Activated T-cell treated with anti-CD3 and anti-CD28 coated beads, Interleukin-2, amount 50 U/mL, for 1 hour (primary cell): ENCODE data around the gene REG4.
"Not testable (repeated sequence)": the region's sequence is repeated elsewhere in the genome, so short reads cannot be mapped to it uniquely, and the experiment has no call there.

ENCODE experiments used
- DNase-seq: peaks from one replicate; pipeline ENCODE4 v3.0.0-alpha.2; 2020

Gene REG4

GRCh38 chr1:119811387-119811786 lies at the start of gene REG4:
Gene REG4 (minus strand): TSS chr1:119811460. CDS start chr1:119808769, 2,691 bp downstream.
- DNase-seq: no peak

GRCh38 chr1:119859647-119860046 lies 48.4 kb upstream of the REG4 start:
- DNase-seq: no peak

GRCh38 chr1:119858556-119859214 lies 47.4 kb upstream of the REG4 start:
- DNase-seq: not testable (repeated sequence)

DNA sequence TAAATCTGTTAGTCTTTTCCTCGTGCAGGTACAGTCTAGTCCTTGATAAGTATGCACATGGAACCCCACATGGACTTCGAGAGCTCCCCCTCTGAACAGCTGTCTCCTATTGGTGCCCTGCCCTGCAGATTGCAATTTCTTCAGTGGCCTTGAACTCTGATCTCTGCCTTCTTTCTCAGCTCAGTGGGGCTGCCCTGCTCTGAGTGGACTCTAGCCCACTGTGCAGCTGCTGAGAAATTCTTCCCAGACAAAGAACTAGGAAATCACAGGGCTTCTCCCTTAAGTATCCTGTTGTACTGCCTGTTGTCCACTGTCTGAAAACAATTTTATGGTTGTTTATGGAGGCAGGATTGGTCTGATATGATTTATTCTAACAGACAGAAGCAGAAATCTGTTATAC lies 46.9 kb upstream of the REG4 start:
- no peak for DNase-seq

DNA sequence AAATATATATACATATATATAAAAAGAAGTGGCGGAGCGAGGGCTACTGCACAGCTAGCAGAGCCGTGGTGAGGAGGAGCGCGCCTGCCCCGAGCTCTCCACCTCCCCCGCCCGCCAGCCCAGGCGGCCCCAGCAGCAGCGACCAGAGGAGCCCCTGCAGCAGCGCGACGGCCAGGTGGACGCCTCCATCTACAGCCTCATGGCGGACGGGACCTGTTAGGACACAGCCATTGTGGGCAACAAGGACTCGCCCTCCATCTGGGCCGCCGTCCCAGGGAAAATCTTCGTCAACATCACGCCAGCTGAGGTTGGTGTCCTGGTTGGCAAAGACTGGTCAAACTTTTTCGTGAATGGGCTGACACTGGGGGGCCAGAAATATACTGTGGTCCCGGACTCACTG lies 41.9 kb upstream of the REG4 start:
- no peak for DNase-seq

DNA sequence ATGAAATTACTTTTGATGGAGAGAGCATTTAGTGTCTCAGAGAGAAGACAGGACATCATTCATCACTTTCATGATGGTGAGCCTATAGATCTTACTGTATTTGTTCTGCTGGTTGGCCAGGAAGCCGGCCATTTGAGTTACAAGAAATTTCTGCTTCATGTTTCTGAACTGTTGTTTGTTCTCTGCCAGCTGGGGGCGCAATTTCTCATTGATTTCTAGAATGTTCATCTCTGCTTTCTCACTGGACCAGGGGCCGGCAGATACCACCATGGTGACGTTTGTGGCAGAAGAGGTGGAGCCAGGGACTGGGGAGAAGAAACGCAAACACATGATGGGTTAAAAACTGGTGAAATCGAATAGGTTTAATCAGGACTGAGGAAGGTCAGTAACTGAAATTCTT lies 32.9 kb upstream of the REG4 start:
- DNase-seq: not testable (repeated sequence)

DNA sequence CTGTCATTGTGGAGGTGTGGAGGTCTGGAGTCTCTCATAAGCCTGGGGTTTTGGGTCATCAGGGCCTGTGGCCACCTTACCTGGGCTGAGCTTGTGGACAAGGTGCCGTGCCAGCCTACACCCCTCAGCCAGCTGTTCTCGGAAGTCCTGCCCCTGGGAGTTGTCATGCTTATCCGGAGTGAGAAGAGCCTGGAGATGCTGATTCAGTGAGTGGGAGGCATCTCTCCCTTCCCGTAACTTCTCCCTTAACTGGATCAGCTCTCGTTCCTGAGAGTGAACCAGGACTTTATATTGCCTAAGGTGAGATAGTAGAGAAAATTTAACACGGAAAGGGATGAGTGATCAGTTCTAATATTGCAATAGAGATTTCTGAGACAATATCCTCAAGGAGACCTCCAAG lies 30.0 kb upstream of the REG4 start:
- DNase-seq: no peak

DNA sequence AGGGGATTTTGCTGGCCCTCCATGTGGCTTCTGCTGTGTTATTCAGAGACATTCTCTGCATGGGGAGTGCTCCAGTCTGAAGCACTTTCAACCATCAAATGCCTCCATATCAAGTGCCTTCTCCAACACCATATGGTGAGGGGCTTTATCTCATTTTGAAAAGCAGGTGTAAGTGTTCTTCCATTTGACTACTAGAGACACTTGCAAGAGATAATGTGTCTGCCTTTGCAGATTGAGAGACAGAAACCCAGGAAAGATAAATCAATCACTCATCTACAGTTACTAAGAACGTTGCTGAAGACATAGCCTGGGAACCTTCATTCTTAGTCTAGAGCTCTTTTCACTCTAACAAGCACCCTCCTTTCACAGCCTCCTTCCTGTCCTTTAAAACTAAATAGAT lies 29.5 kb upstream of the REG4 start:
- DNase-seq: no peak

DNA sequence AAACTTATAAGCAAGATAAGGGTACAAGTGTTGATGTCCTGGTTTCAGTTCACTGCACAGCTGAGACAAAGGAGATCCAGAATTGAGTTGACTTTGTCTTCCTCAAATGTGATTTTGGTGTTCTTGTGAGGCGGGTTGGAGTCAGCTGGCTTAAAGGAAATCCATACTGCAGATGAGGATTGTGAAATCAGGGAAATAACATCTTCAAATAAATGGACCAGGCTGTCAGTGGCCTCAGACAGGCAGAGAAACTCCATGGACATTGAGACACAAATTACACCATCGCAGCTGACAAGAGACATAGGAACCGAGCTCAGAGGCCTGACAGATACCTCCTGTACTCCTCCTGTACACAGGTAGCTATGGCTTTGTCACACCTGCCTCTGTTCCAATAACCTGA lies 27.0 kb upstream of the REG4 start:
- no peak for DNase-seq

GRCh38 chr1:119834990-119835389 lies 23.7 kb upstream of the REG4 start:
- DNase-seq: no peak

DNA sequence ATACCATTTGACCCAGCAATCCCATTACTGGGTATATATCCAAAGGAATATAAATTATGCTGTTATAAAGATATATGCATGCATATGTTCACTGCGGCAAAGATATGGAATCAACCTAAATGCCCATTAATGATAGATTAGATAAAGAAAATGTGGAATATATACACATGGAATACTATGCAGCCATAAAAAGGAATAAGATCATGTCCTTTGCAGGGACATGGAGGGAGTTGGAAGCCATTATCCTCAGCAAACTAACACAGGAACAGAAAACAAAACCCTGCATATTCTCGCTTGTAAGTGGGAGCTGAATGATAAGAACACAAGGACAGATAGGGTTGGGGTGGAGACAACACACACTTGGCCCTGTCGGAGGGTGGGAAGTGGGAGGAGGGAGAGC lies 19.8 kb upstream of the REG4 start:
- no peak for DNase-seq

- DNase-seq: no peak
Observed at GRCh38 chr1:119829625-119830024, 18.4 kb upstream of the REG4 start.

- not testable (repeated sequence) for DNase-seq
Observed at GRCh38 chr1:119829006-119829405, 17.7 kb upstream of the REG4 start.

DNA sequence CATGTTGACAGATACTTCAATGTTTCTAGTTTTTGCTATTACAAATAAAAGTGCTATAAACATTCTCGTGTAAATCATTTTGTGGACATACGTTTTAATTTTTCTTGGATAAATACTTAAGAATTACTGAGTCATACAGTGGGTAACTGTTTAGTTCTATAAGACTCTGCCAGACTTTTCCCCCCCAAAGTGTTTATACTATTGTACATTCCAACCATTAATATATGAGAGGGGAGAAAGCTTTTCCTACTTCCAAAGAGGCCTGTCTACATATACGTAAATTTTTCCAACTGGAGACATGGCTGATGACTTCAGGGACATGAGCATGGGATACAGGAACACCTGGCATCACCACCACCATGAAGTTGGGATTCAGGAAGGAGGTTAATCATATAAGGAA lies 17.0 kb upstream of the REG4 start:
- DNase-seq: no peak

DNA sequence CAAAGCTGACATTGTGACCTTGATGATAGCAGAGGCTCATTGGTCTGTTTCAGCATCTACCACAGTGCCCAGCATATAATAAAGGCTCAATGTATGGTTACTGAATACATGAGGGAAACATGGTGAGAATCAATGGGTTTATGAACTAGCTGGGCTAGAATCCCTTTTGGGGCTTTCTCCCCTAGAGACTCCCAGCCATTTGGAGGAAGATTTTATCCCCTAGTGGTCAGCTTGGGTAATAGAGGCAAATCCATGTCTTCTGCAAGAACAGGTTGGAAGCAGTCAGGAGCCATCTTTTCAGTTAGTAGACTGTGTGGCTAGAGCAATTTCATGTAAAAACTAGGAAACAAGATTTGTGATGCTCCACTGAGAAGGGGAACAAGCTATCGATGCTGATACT lies 15.8 kb upstream of the REG4 start:
- DNase-seq: no peak

DNA sequence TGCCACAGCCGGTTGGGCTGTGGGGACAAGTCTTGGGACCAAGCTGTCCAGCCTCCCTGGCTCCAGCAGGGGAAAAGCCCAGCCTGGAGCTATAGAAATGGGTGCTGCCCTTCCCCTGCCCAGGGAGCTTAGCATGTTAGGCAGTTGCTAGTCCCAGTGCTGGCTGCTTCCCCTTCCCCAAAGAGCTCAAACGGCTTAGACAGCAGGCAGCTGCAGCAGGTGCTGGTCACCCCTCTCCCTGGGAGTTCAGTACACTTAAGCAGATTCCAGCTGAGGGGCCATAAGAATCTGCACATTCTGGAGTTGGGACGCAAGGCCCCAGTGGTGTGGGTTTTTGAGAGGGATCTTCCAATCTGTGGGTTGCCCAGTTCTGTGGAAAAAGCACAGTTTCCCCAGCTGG lies 11.1 kb upstream of the REG4 start:
- no peak for DNase-seq

DNA sequence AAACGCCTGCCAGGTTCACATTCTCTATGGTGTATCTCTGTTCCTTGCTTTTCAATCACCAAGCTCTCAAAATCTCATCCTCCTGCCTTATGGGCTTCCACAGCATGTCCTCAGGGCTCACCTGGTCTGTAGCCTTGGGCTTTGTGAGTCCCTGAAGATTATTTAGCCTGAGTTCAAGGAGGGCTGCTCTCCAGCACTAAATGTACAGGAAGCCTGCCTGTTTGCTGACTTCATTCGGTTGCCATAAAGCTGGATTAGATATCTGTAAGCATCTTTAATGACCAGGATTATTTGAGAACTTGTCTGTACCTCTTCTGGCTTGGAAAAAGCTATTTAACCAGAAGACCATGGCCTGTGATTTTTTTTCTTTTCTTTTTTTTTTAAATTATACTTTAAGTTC lies 6.9 kb upstream of the REG4 start:
- no peak for DNase-seq

- DNase-seq: no peak
Observed at GRCh38 chr1:119816407-119816806, 5.1 kb upstream of the REG4 start.

DNA sequence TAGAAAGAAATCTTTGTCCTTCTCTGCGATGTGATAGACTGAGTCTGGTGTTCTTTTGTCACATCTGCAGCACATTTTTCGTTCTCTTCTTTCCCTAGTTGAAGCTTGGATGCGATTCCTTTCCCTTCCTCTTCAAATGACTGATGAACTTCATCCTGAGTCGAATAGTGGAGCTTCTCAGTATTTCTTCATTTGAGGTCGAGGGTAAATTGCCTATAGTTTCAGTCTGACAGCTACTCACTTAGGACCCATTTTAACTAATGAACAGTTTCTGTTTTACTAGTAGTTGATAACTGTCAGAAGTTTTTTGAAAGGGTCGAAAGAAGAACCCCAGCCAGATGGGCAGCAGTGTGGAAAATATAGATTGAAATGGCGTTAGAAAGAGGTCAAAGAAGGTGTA lies 4.7 kb upstream of the REG4 start:
- no peak for DNase-seq

DNA sequence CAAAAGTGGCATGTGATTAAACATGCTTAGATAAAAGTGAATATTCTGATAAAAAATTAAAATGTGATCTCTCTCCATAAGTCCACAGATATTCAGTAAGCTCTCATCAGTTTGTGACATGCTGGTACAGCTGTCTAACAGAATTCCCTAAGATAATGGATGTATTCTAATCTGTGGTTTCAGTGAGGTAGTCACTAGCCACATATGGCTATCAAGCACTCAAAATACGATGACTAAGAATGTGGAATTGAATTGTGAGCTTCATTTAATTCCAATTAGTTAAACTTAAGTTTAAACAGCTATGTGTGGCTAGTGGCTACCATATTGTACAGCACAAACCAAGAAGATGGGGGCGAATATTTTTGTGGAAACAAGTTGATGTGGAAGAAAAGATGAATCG lies 4.1 kb upstream of the REG4 start:
- DNase-seq: no peak

DNA sequence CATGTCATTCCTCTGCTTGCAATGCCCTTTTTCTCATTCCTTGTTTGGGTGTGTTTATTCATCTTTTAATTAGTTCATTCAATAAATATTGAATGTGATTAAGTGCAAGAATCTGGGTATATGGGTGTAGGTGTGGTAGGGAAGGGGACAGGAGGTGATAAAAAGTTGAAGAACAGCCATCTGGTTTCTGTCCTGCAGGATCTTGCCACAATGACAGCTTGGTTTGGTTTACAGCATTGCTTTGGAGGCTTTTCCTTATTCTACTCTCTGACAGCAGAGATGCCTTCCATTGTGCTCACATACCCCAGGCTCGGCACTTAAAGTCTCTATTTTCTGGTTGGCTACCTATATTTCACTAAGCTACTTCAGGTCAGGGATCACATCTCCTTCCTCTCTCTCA lies 3.0 kb upstream of the REG4 start:
- DNase-seq: no peak

- DNase-seq: no peak
Observed at GRCh38 chr1:119811985-119812557, 811 bp upstream of the REG4 start.

DNA sequence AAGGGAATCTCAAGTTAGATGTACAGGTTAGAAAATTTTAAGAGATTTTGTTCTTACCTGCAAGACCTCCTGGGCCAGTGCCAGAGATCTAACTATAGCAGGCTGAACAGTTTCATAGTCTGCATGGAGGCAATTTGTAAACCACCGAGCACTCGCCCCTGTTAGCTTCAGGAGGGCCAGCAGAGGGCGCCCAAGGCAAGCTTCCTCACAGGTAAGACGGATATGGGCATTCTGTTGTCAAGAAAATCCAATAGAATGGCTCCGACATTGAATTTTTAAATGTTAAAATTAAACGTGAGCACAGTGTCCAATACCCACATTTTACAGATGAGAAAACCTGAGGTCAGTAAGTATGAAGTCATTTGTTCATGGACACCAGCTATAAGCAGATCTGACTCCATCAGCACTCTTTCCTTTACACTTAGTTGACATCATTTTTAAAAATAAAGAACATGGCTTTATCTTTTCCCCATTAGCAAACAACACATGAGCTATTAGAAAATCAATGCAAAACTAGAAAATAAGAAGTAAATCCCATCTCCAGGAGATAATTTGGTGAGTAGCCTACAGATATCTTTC lies 2.2 kb downstream of the REG4 start:
- peak; percentile 62 for DNase-seq

- DNase-seq: no peak
Observed at GRCh38 chr1:119808491-119808890, 2.8 kb downstream of the REG4 start.

GRCh38 chr1:119806489-119806888 lies 4.8 kb downstream of the REG4 start:
- DNase-seq: no peak
